ENCODE measurements around the gene FIBP. TPM values are rescaled to one million over a fixed set of nuclear protein-coding genes. Genes with fewer than 3 reads are reported as not detected.

FIBP gene
- total RNA-seq, 2 experiments from 2014 or later = 19.1 to 19.9 TPM

- no peaks in the 10 kb centered on the region for H3K27me3 ChIP-seq (ENCODE audit: control insufficient read depth in 1 of 2, insufficient read depth in 2 of 2, low read length in 2 of 2)
- H3K4me1 Mint-ChIP-seq (ENCODE audit: low read depth) = peaks cover 21% of the 10 kb centered on the region
- H3K9me3 Mint-ChIP-seq = no peaks in the 10 kb centered on the region
- no peak overlapping the region for H3K27ac ChIP-seq (ENCODE audit: low read depth in 1 of 2, low read length in 2 of 2)
- ATAC-seq (ENCODE audit: poor library complexity) = no peak
- no peaks in the 10 kb centered on the region for H3K27me3 Mint-ChIP-seq
- ChIA-PET CTCF (interaction anchor here (1.6 kb wide), 1 partner anchor 21 kb away, joined by 5 read pairs; no protein-coding TSS in a partner anchor), POLR2A (no interaction called here)
- peaks cover 47% of the 10 kb centered on the region for H3K4me1 ChIP-seq (ENCODE audit: insufficient read depth, low read length)
- TF ChIP-seq CTCF (IDR thresholded peaks at IDR 0.05) = no peak
- intact Hi-C loops (cut with DNase I, micrococcal nuclease) = no loop called here
- DNase-seq = peak in 1 of 14 experiments; percentile 11
- no peak overlapping the region for H3K27ac Mint-ChIP-seq
- no peak overlapping the region for H3K4me3 Mint-ChIP-seq
- H3K4me3 ChIP-seq (ENCODE audit: low read length) = no peak overlapping the region
- H3K36me3 ChIP-seq (ENCODE audit: insufficient read depth, low read length) = peaks cover 67% of the 10 kb centered on the region
- H3K36me3 Mint-ChIP-seq (ENCODE audit: low read depth) = peaks cover 76% of the 10 kb centered on the region
- no peaks in the 10 kb centered on the region for H3K9me3 ChIP-seq (ENCODE audit: control insufficient read depth in 1 of 2, insufficient read depth in 1 of 2, low read length in 2 of 2)
Measured at GRCh38 chr11:65863889-65864705, 24.2 kb downstream of the FIBP start.

GRCh38 chr11:65862941-65863888, 25.1 kb downstream of the FIBP start:
- H3K9me3 ChIP-seq (ENCODE audit: control insufficient read depth in 1 of 2, insufficient read depth in 1 of 2, low read length in 2 of 2) = no peaks in the 10 kb centered on the region
- no peak for ATAC-seq (ENCODE audit: poor library complexity)
- peaks cover 30% of the 10 kb centered on the region for H3K4me1 Mint-ChIP-seq (ENCODE audit: low read depth)
- no peak overlapping the region for H3K27ac Mint-ChIP-seq
- H3K36me3 Mint-ChIP-seq (ENCODE audit: low read depth) = peaks cover 85% of the 10 kb centered on the region
- ChIA-PET POLR2A (interaction anchor here (0.6 kb wide), 1 partner anchor 109 kb away, joined by 3 read pairs; no protein-coding TSS in a partner anchor), CTCF (interaction anchor here (1.6 kb wide), 1 partner anchor 21 kb away, joined by 5 read pairs; no protein-coding TSS in a partner anchor)
- no peak for TF ChIP-seq CTCF (IDR thresholded peaks at IDR 0.05)
- H3K27ac ChIP-seq (ENCODE audit: low read depth in 1 of 2, low read length in 2 of 2) = peak overlapping the region in 1 of 2 donors; percentile 22
- no peaks in the 10 kb centered on the region for H3K27me3 ChIP-seq (ENCODE audit: control insufficient read depth in 1 of 2, insufficient read depth in 2 of 2, low read length in 2 of 2)
- peaks cover 66% of the 10 kb centered on the region for H3K36me3 ChIP-seq (ENCODE audit: insufficient read depth, low read length)
- peak in 2 of 14 experiments; percentile 27 for DNase-seq
- no peak overlapping the region for H3K4me3 ChIP-seq (ENCODE audit: low read length)
- H3K4me1 ChIP-seq (ENCODE audit: insufficient read depth, low read length) = peaks cover 55% of the 10 kb centered on the region
- intact Hi-C loops (cut with DNase I, micrococcal nuclease) = no loop called here
- no peaks in the 10 kb centered on the region for H3K27me3 Mint-ChIP-seq
- no peaks in the 10 kb centered on the region for H3K9me3 Mint-ChIP-seq
- H3K4me3 Mint-ChIP-seq = no peak overlapping the region

GRCh38 chr11:65862191-65862735, 26.0 kb downstream of the FIBP start:
- H3K27me3 Mint-ChIP-seq = no peaks in the 10 kb centered on the region
- peak overlapping the region; percentile 32 for H3K4me3 Mint-ChIP-seq
- Histone ChIP-seq H3K36me3 (ENCODE audit: insufficient read depth, low read length) (peaks cover 58% of the 10 kb centered on the region), H3K4me1 (ENCODE audit: insufficient read depth, low read length) (peaks cover 52% of the 10 kb centered on the region), H3K9me3 (ENCODE audit: control insufficient read depth in 1 of 2, insufficient read depth in 1 of 2, low read length in 2 of 2) (no peaks in the 10 kb centered on the region), H3K27me3 (ENCODE audit: control insufficient read depth in 1 of 2, insufficient read depth in 2 of 2, low read length in 2 of 2) (no peaks in the 10 kb centered on the region), H3K4me3 (ENCODE audit: low read length) (no peak overlapping the region), H3K27ac (ENCODE audit: low read depth in 1 of 2, low read length in 2 of 2) (peak overlapping the region in 1 of 2 donors; percentile 22)
- no peaks in the 10 kb centered on the region for H3K9me3 Mint-ChIP-seq
- H3K36me3 Mint-ChIP-seq (ENCODE audit: low read depth) = peaks cover 84% of the 10 kb centered on the region
- ATAC-seq (ENCODE audit: poor library complexity) = no peak
- H3K27ac Mint-ChIP-seq = peak overlapping the region; percentile 94
- intact Hi-C loops (cut with DNase I, micrococcal nuclease) = no loop called here
- no peak for TF ChIP-seq CTCF (IDR thresholded peaks at IDR 0.05)
- POLR2A ChIA-PET = interaction anchor here (0.6 to 5.8 kb wide), 3 partner anchors 23 to 110 kb away, joined by 3 to 248 read pairs (median 56); partner anchors contain the start of genes CCDC85B and FIBP
- CTCF ChIA-PET = interaction anchor here (1.6 kb wide), 1 partner anchor 22 kb away, joined by 5 read pairs; no protein-coding TSS in a partner anchor
- peak in 2 of 14 experiments; percentile 24 to 35 for DNase-seq
- H3K4me1 Mint-ChIP-seq (ENCODE audit: low read depth) = peaks cover 32% of the 10 kb centered on the region
